Posterior cingulate gyrus (tissue), 11 donors: Measurements from ENCODE around the gene TMEM132D.

Source experiments
- DNase-seq, 10 donors: peaks; one replicate each; pipeline versions ENCODE4 v3.0.0 to v3.0.0-alpha.2; 2020 to 2021; ENCODE audit warnings: mixed read lengths in 3 of 10
- intact Hi-C: fragments of 100-400 bp; cut with DNase I; formaldehyde crosslinking; loops from one replicate; pipeline ENCODE4 v1.15.1; 2023

The TMEM132D gene

DNA sequence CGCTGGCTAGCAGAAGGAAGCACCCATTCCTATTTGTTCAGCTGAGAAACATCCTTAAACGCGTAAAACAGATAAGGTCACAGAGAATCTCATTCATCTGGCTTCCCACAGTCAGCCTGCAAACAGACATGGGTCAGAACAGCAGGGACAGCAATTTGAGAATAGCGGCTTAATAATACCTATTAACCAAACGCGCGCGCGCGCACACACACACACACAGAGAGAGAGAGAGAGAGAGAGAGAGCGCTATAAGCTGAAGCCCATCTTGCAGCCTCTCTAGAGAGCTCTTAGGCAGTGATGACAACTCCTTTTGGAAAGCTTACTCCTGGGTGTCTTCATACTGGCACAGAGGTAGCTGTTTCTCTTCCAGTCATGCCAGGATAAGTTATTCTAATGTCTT, 26.4 kb downstream of the TMEM132D start:
- DNase-seq, result no peak
- intact Hi-C loops, result no loop called here

DNA sequence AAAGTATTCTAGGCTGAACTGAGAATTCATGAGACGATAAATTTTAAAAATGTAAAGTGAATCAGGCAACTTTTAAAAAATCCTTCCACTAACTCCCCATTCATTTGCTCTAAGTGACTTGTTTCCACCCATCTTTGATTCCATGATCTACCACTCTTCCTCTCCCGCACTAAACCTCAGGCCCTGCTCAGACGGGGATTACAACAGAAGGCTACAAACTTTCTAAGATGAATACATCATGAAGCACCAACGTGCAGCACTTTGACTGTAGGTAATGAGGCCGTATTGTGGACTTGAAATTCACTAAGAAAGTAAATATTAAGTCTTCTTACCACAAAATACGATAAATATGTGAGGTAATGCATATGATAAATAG, 30.0 kb downstream of the TMEM132D start:
- intact Hi-C loops, result no loop called here
- no peak for DNase-seq

DNA sequence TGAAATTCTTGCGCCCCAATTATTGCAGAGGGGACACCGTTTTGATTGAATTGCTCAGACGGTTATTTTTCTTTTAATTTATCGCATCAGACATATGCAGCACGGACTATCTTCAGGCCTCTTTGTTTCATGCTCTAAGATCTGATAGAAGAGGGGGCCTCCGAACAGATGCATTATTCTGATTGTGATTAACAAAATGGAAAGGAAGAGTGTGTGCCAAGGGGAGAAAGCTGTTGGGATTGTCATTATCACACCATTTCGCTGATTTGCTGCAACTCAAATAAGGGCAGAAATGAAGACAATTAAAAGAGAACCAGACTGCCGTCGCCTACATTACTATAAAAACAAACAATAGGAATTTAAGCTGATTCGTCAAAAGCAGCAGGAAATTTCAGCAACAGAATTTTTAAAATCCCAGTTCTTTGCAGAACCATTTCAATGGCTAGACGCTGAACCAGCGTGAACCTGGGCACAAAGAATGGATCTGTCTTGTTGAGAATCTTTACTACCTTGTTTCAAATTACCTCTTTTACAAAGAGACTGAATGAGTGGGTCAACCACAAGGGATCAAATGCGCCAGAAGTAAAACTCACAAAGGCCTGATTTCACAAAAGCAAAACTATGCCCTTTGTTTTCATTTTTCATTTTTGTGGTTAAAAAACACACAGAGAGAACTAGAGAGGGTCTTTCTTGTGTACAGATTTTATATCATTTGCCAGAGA, 30.6 kb downstream of the TMEM132D start:
- intact Hi-C loops, result no loop called here
- DNase-seq, result no peak

DNA sequence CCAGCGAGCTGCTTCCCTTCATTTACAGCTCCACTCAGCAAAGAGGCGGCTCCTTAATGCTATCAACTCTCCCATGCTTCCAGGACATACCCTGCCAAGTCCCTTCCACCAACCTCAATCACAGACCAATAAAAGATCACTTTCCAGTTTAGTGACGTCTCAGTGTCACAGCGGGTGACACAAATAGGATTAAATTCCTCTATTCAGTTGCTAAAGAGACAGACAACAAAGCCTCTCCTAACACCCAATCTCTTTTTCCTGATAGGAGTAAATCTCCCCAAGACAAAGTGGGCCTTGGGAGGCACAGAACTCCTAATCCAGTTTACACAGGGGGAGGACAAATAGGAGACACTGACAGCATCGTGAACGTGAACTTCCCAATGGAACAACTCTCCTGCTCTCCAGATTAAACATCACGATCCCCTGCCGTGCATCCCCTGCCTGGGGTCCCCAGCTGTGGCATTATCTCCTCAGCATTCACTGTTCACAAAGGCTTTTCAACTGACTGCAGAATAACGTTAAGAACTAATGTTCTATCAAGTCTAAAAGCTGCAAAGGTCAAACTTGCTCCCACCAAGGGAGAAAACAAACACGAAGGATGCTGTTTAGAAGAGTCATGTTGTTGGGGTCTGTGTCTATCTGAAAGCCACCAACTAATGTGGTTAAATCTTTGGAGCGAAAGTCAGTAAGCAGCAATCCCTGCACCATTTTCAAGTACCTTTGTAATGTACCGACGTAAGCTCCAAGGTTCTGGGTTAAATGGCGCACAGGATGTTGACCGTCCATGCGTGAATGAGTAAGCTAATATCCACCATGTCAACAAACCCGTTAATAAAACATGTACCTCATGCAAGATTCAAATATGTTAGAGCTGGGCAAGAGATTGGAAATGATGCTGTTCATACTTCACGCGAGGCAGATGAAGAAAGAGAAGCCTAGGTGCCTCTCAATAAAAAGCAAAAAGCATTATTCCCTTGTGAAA, 31.5 kb downstream of the TMEM132D start:
- intact Hi-C loops, result no loop called here
- DNase-seq, result no peak

DNA sequence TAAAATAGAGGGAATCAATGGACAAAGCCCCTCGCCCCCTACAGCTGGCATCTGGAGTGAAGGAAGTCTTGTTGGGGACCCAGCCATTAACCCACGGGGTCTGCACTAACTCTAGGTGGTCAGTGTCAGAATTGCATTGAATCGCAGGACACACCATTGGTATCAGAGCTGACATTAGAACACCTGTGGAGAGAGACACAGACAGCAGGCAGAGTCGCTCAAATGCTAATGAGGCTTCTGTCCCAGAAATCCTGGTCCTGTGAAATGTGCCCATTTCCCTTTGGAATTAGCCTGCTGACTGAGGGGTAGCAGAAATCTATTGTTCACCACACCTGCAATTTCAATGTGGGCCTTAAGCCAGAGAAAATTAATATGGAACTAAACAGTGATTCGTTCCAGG, 33.0 kb downstream of the TMEM132D start:
- DNase-seq, result no peak
- intact Hi-C loops, result no loop called here

DNA sequence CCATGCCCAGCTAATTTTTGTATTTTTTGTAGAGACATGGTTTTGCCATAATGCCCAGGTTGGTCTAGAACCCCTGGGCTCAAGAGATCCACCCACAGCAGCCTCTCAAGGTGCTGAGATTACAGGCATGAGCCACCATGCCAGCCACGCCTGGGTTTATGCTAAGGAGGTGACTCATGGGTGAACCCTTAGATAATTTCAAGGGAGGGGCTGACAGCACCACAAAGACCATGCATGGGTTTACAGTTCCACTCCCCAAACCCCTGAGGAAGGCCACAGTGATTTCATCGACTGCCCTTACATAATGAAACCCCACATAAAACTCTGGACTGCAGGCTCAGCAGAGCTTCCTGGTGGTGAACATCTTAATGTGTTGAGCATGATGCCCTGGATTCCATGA, 33.7 kb downstream of the TMEM132D start:
- no peak for DNase-seq
- intact Hi-C loops, result no loop called here

DNA sequence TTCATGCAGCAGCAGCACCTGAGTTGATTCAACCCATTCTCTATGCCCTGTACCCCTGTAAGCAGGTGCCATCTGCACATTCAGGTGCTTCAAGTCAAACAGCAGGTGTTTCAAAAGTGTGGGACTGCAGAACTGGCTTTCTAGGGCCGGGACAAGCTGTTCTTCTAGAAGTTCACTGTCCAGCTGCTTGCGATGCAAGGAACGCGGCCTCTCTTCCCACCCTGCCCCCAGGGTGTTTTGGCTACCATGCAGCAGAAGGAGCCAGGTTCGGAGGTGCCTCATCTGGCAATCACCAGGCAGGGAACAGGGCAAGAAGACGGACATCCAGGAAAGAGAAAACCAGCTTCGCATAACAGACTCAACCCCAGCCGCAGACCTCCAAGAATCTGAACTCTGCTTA, 35.2 kb downstream of the TMEM132D start:
- no peak for DNase-seq
- intact Hi-C loops, result no loop called here

DNA sequence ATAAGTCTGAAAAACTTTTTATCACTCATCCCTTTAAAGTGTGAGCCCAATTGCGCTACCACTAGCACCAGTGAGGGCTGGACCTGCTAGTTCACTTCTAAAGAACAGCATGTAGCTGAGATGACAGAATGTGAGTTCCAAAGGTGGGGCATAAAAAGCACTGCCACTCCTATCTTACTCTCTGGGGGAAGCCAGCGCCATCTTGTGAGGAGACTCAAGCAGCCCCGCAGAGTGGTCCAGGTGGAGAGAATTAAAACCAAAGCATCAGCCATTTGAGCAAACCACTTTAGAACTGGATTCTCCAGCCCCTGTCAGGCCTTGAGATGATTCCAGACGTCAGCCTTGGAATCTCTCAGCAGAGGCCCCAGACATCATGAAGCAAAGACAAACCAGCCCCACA, 39.9 kb downstream of the TMEM132D start:
- DNase-seq, result no peak
- intact Hi-C loops, result no loop called here

DNA sequence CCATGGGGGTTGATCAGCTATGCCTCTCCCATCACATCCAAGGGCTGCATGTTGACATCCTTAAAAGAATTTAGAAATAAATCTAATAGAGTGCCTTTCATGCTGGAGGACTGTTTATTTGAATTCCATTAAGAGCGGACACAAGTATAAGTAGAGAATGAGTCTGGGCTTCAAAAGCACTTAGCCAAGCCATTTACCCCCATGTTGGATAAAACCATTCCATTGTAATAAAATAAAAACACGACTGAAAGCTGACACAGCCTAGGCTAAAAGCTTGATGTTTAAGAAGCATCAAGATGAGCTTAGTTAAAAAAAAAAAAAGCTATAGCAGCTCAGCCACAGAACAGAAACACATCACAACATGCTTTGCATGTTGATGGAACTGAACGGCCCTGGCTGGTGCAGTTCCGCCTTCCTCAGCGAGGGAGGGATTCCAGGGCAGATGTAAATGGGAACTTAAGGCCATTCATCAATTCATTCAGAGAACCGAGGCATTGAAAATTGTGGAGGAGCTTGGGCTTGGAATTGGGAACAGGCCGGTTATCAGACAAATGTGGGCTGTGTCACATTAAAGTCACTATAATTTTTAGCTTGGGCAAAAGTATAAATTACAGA, 41.2 kb downstream of the TMEM132D start:
- intact Hi-C loops, result no loop called here
- DNase-seq, result no peak

DNA sequence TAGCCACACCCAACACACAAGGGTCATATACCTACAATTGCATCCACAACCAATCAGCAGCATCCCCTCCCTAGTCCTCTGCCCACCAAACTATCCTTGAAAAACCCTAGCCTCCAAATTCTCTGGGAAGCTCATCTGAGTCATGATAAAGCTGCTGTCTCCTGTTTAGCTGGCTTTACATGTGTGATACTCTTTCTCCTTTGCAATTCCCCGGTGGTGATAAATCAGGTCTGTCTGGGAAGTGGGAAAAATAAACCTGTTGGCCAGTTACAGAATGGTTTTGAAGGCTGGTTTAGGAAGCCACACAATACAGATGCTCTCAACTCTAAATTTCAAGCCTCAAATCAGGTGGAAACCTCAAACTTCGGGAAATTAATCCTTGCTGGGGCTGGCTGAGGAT, 41.9 kb downstream of the TMEM132D start:
- DNase-seq, result no peak
- intact Hi-C loops, result no loop called here

DNA sequence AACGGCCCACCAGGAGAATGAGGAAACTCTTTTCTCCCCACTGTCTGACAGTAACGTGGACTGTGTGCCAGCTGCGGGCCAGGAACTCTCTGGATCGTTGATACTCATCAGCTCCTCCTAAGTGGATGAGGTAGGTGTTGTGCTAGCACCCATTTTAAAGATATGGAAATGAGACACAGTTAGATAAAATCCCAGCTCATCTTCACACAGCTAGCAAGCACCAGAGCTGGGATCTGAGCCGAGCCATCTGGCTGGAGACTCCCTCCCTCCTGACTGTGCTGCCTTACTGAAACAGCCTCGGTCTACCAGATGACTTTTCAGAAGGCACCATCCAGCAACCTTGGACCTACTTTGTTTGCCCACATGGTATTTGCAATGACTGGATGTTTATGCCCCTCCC, 49.2 kb downstream of the TMEM132D start:
- intact Hi-C loops, result no loop called here
- peak; percentile 27 to 95 (median 71) for DNase-seq

DNA sequence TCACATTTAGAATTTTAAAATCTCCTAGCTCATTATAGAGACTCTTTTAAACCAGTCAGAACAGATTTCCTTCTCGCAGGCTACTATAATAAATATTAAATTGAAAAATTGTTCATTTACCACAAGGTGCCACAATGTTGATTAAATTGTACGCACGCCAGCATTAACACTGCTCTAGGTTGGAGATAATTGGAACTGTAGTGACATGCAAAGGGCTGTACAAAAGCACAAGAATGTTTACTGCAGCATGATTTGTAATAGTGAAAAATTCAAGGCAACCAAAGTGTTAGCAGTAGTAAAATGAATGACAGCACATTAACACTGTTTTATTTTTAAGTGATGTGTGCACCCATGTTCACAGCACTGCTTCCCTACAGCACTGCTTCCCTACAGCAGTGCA, 52.5 kb downstream of the TMEM132D start:
- no peak for DNase-seq
- intact Hi-C loops, result no loop called here

DNA sequence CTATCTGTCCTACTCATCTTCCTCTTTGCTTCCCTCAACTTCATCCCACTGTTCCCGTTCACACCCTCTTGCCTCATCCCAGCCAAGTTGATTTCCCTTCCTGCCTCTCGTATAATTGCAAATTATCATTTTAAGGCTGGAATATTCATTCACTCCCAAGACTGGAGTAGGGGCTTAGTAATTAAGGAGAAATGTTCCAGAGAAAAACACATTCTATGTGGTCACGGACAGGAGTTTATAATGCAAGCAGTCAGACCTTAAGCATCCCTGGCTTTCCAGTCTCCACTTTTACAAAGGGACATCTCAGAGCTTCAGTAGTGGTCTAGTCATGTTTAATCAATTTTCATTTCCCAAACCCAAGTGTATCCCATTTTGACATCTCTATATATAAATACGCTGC, 54.9 kb downstream of the TMEM132D start:
- DNase-seq, result no peak
- intact Hi-C loops, result no loop called here

DNA sequence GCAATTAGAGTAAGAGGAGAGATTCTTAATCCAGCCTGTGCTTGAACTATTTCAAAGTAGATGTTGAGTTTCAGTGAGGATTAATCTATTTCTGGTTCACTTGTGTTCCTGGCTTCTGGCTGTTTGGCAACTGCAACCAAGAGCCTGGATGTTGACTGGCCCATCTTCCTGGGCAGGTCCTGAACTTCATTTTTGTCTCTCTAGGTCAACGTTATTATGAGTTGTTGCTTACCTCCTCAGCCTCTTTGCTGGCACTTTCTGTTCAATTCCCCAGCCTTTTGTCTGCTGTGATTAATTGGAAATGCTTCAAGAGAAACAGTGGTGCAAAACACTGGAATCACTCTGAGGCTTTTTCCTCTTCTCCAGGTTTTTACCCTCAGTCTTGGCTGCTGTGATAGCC, 56.8 kb downstream of the TMEM132D start:
- intact Hi-C loops, result no loop called here
- DNase-seq, result no peak

DNA sequence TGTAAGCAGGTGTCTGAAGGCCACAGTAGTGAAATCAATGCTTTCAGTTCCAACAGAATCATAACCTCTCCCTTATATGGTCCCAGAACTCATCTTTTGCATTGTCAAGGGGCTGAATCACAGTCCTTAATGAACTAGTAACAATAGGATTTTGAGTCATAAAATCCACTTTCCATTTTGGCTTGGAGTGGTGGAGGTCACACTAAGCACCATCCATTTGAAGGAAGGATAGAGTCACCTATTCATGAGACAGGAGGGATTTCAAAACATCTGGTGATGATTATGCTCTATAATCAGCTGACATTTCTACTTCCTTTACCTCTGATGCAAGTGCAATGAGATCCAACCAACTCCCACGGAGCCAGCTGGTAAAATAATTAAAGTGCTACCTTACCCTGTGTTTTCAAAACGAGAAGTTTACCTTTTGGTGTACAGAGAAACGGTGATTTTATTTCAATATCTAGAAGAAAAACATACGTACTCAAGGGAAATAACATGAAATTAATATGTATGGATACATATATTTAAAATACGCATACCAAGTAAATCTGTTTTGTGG, 59.1 kb downstream of the TMEM132D start:
- DNase-seq, result no peak
- intact Hi-C loops, result no loop called here

DNA sequence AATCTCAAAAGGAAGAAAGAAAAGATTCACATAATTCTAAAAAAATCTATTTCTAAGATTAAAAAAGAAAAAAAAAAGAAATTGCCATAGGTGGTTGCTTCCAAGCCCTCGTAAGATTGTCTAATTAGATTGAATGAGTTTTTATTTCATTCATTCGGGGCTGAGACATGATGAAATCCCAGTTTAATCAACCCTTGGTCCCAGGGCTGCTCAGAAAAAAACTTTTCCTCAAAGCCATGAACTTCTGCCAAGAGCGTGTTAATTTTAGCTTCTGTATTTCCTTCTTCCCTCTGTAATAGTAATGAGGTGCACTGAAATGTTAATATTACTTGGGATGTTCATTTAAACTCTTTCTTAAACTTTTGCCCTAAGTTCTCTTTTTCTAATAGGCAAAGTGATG, 62.6 kb downstream of the TMEM132D start:
- no peak for DNase-seq
- intact Hi-C loops, result no loop called here

DNA sequence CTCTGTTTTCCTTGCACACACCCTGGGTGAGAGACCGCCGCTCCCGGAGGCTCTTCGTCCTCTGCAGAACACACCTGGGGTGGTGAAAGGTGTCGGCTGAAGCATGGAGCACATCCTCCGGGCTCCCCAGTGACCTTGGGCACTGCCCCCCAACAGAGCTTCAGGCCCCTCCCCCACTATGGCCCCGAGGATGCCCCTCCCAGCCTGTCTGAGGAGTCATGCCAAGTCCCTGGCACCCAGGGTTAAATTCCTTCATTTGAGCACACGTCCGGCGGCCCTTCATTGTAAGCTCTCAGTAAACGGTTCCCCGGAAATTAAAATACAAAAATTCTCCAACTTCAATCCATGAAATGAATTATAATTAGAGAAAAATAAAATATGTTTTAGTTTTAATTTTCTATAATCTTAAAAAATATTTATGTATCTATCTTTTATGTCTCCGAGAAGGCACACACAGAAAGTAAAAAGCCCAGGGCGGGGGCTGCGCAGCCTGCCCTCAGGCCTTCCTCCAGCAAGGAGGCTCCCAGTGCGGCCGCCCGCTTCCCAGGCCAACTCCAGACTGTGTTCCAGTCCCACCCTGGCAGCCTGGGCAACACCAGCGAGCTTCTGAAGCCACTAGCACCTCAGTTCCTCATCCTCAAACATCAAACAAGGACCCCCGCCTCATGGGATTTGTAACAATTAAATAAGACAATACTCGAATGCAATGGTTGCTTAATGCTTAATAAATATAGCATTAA, 63.5 kb downstream of the TMEM132D start:
- no peak for DNase-seq
- intact Hi-C loops, result no loop called here

DNA sequence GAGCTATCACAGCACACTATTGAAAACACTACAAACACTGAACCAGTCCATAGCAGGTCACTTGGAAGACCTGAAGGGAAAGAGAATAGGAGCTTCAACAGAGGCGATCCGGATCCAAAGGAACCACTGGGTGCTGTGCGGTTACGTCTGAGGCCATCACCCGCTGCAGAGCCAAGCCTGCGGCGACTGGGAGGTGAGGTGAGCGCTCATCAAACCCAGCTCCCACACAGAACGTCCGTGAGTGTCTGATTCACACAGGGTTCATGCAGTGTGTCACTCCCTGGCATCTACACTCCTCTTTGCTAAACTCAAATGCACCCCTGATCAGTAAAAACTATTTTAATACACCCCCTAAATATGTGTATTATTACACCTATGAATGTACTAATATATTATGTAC, 64.1 kb downstream of the TMEM132D start:
- intact Hi-C loops, result no loop called here
- DNase-seq, result no peak

DNA sequence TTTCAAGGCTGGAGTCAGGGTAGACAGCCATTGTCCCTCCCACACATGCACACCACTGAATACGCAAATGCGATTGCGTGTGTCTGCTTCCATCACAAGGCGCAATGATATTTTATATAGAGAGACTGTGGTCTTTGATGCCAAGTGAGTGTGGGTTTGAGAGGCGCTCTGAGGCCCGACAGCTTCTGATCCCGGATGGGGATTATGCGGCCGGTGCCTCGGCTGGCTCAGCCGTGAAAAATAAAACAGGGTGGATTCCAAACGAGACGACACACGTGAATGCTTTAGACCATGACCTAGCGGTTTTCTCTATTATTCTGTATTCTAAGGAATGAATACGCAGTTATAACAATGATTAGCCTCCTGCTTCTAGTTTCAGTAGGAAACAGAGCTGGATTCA, 72.5 kb downstream of the TMEM132D start:
- DNase-seq, result no peak
- intact Hi-C loops, result no loop called here

DNA sequence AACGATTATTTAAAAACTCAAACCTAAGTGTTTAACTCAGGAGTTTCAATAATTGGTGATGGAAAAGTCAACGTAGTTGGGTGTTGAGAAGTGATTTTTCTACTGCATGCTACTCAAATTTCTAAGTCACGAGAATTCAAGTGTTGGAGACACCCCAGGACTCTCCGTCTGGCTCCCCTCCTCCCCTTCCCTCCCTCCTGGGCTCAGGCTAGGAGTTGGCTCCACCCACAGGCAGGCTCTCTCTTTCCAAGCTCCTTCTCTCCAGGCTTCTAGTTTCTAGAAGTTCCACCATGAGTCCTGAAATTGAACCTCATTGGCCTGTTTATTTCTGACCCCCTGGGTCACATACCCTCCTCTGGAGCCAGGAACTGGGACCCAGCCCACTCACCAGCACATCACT, 73.0 kb downstream of the TMEM132D start:
- intact Hi-C loops, result no loop called here
- DNase-seq, result no peak
